GM12878 (cell line): ENCODE data around the gene TRPM6. TPM values are rescaled to one million over a fixed set of nuclear protein-coding genes. Genes with fewer than 3 reads are reported as not detected.

ENCODE experiments used
- ATAC-seq: fragments of 200-7000 bp; cut with Tn5 transposase; 3 replicates; pipeline ENCODE4 v1.9.1; 2020; ENCODE audit warnings: mild to moderate bottlenecking, moderate library complexity
- BruUV-seq: library from RNA; stranded (reverse); fragments of 400-500 nt; replicated peaks from 2 replicates; lab custom pipeline; 2021; lab: Mats Ljungman, UMichigan
- CTCF ChIA-PET: fragments of 300-600 bp; sonication (Branson Sonifier 250); formaldehyde crosslinking; extraction: SDS; loops from one replicate; lab custom pipeline; 2021; ENCODE audit warnings: inconsistent platforms; lab: Yijun Ruan, JAX
- POLR2A ChIA-PET: fragments of 350-600 bp; formaldehyde crosslinking; extraction: SDS; loops from one replicate; lab custom pipeline; 2021; ENCODE audit warnings: inconsistent platforms; lab: Charles Lee
- RAD21 ChIA-PET: fragments of 300-600 bp; sonication (Branson Sonifier 250); formaldehyde crosslinking; loops from one replicate; lab custom pipeline; 2023; ENCODE audit warnings: antibody characterized with exemption; ENCODE audit not compliant: unreplicated experiment; lab: Charles Lee
- SMC1A ChIA-PET: fragments of 300-600 bp; sonication (Branson Sonifier 250); formaldehyde crosslinking; loops from one replicate; lab custom pipeline; 2023; ENCODE audit not compliant: unreplicated experiment, uncharacterized antibody; lab: Charles Lee
- DNase-seq: peaks from one replicate; pipeline ENCODE4 v3.0.0-alpha.2; 2011; ENCODE audit warnings: low read depth, low spot score
- FAIRE-seq: peaks from 3 replicates; lab custom pipeline; 2011; peaks lifted over from hg19 to GRCh38; lab: Jason Lieb, UNC
- H2AFZ ChIP-seq: 2 replicates; pipeline ENCODE4 v1.6.0; 2011; ENCODE audit warnings: low read depth, low read length, control low read depth; ENCODE audit not compliant: control insufficient read depth
- H3K27ac ChIP-seq: 2 replicates; pipeline ENCODE4 v1.5.1; 2011; ENCODE audit warnings: control low read depth; ENCODE audit not compliant: control insufficient read depth, insufficient read depth
- H3K27me3 ChIP-seq, 2 experiments: replicated peaks in 1 of 2; 2 replicates each; pipeline versions ENCODE4 v1.6.0 to v1.6.1; 2011; ENCODE audit warnings: low read length in 1 of 2; ENCODE audit not compliant: control insufficient read depth in 2 of 2, insufficient read depth in 2 of 2
- H3K36me3 ChIP-seq, 2 experiments: 2 replicates each; pipeline ENCODE4 v1.5.1; 2011; ENCODE audit warnings: low read length in 1 of 2; ENCODE audit not compliant: control insufficient read depth in 2 of 2, insufficient read depth in 2 of 2
- H3K4me1 ChIP-seq: 2 replicates; pipeline ENCODE4 v1.6.1; 2011; ENCODE audit warnings: mild to moderate bottlenecking, low read length, moderate library complexity, mixed read lengths; ENCODE audit not compliant: control insufficient read depth, insufficient read depth
- H3K4me2 ChIP-seq: 2 replicates; pipeline ENCODE4 v1.6.0; 2011; ENCODE audit warnings: control low read depth; ENCODE audit not compliant: control insufficient read depth, insufficient read depth
- H3K4me3 ChIP-seq: fragments of 200-600 bp; sonication (generic); 2 replicates; pipeline ENCODE4 v1.5.1; 2016
- H3K79me2 ChIP-seq: 2 replicates; pipeline ENCODE4 v1.6.0; 2011; ENCODE audit warnings: low read length; ENCODE audit not compliant: control insufficient read depth, insufficient read depth
- H3K9ac ChIP-seq: 2 replicates; pipeline ENCODE4 v1.8.0; 2011; ENCODE audit warnings: low read length, control low read depth, mixed read lengths; ENCODE audit not compliant: control insufficient read depth, insufficient read depth
- H3K9me3 ChIP-seq: replicated peaks from 3 replicates; pipeline ENCODE4 v1.5.1; 2011; ENCODE audit warnings: mild to moderate bottlenecking, low read length; ENCODE audit not compliant: control insufficient read depth, insufficient read depth
- H4K20me1 ChIP-seq: 2 replicates; pipeline ENCODE4 v1.6.0; 2011; ENCODE audit not compliant: control insufficient read depth, insufficient read depth
- CBX3 ChIP-seq: fragments of 200-600 bp; sonication (generic); IDR thresholded peaks from 2 replicates; pipeline ENCODE4 v1.6.1; 2016; ENCODE audit warnings: low read depth, borderline replicate concordance
- CHD1 ChIP-seq: IDR thresholded peaks from 2 replicates; pipeline ENCODE4 v1.6.1; 2012; ENCODE audit warnings: low read depth, low read length, improper control_type of control experiment
- NFYA ChIP-seq: IDR thresholded peaks from 2 replicates; pipeline ENCODE4 v1.6.1; 2011; ENCODE audit warnings: low read depth, mild to moderate bottlenecking, low read length, improper control_type of control experiment, borderline replicate concordance
- PAX5 ChIP-seq: IDR thresholded peaks from 2 replicates; pipeline ENCODE4 v1.6.1; 2011; ENCODE audit warnings: low read depth, low read length, borderline replicate concordance
- RCOR1 ChIP-seq: conservative IDR thresholded peaks from 2 replicates; pipeline ENCODE4 v1.6.1; 2012; ENCODE audit warnings: low read depth, low read length, improper control_type of control experiment
- SUZ12 ChIP-seq: fragments of 200-600 bp; sonication (generic); IDR thresholded peaks from one replicate; pipeline ENCODE4 v1.6.1; 2018; ENCODE audit warnings: antibody characterized with exemption, mild to moderate bottlenecking; ENCODE audit not compliant: unreplicated experiment
- TCF12 ChIP-seq: IDR thresholded peaks from 2 replicates; pipeline ENCODE4 v1.6.1; 2011; ENCODE audit warnings: low read depth, mild to moderate bottlenecking, low read length
- TCF3 ChIP-seq: IDR thresholded peaks from 2 replicates; pipeline ENCODE4 v1.6.1; 2012; ENCODE audit warnings: low read depth, mild to moderate bottlenecking, low read length, borderline replicate concordance; ENCODE audit not compliant: insufficient read depth
- WGBS: methylation state at CpG from one replicate; pipeline ENCODE4 v1.1.6; 2016; ENCODE audit warnings: low lambda C conversion rate; ENCODE audit not compliant: insufficient replicate concordance, insufficient coverage; ENCODE audit errors: missing lambda C conversion rate; 5-methylcytosine and 5-hydroxymethylcytosine counted together
- in situ Hi-C: fragments of 300-500 bp; cut with MboI; formaldehyde crosslinking; loops from 9 replicates; pipeline ENCODE4 v1.14.3; 2018; ENCODE audit warnings: mixed read lengths
- intact Hi-C: fragments of 100-400 bp; cut with micrococcal nuclease; formaldehyde crosslinking; loops from one replicate; pipeline ENCODE4 v1.14.2; 2022; ENCODE audit not compliant: unreplicated experiment
- polyA plus RNA-seq, 11 experiments: library from polyadenylated mRNA; depleted of rRNA in 4 of 11; unstranded in 6 of 11; stranded (reverse) in 5 of 11; fragments of >200 nt; fragmentation: Nextera tagmentation in 4 of 11; fragmentation: Illumina TruSeq in 1 of 11; extraction: Ambion mirVana in 4 of 11; extraction: Trizol in 1 of 11; gene quantifications; 1 replicate in 1 of 11; 2 replicates in 10 of 11; pipeline versions ENCODE4 v1.2.1 to v1.2.3, GENCODE V29; 2011 to 2016; ENCODE audit warnings: inconsistent platforms in 2 of 11, missing spikeins in 2 of 11, low read depth in 1 of 11
- total RNA-seq, 4 experiments: library from RNA; depleted of rRNA in 3 of 4; stranded (reverse); fragments of >200 nt in 3 of 4; fragmentation: Illumina TruSeq in 1 of 4; extraction: Trizol in 1 of 4; gene quantifications; 2 replicates each; pipeline versions ENCODE4 v1.2.1 to v1.2.3, GENCODE V29; 2013 to 2021
- TF ChIP-seq, protein P1 (sequence below): fragments of 450-650 bp; IDR thresholded peaks from 2 replicates; pipeline ENCODE4 v1.6.1; 2017; ENCODE audit warnings: mild to moderate bottlenecking, moderate library complexity
- TF ChIP-seq, protein P2 (sequence below), 3 experiments: IDR thresholded peaks in 2 of 3; conservative IDR thresholded peaks in 1 of 3; 2 replicates each; pipeline ENCODE4 v1.5.1; 2011; ENCODE audit warnings: low read depth in 3 of 3, low read length in 3 of 3, mild to moderate bottlenecking in 3 of 3, control low read depth in 2 of 3, moderate library complexity in 2 of 3, inconsistent platforms in 1 of 3, mixed read lengths in 1 of 3; ENCODE audit not compliant: control insufficient read depth in 2 of 3, insufficient read depth in 1 of 3; ENCODE audit errors: extremely low read depth in 1 of 3

TRPM6 gene
- total and polyA plus RNA-seq, 10 of the 15 experiments (the other 5 are each of a cell fraction or from before 2014, with no cell fraction given): under 0.01 to 0.34 (median 0.05) TPM; not detected in 1

DNA sequence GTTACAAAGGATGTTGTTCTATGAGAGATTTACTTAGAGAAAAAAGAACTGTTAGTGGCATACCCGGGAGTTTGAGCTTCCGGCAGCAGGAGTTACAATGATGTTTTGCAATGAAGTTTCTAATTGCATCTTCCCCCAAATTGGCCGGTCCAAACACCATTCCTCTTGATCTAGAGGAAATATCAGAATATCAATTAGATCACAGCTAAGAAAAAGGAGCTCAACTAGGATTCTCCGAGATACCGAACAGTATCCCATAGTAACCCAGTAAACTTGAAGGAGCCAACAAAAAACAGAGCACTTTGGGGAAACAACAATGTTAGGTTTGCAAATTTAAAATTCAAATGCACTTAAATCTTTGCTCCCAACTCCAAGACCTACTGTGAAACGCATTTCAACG lies 159.5 kb downstream of the TRPM6 start:
- Histone ChIP-seq H3K27ac (no peak overlapping the region), H3K36me3 (no peaks in the 10 kb centered on the region), H3K9ac (no peak overlapping the region), H2AFZ (no peak overlapping the region), H3K4me1 (no peaks in the 10 kb centered on the region), H3K27me3 (peaks cover 0 to 1% of the 10 kb centered on the region in 2 experiments; a peak in 1 of 4 replicates)
- ChIA-PET SMC1A (no interaction called here), RAD21 (no interaction called here), CTCF (no interaction called here)
- in situ Hi-C loops (loop anchor here (25.0 kb wide), 1 partner anchor 1041 kb away; no protein-coding TSS in a partner anchor), intact Hi-C loops (no loop called here)
- WGBS: 46% methylated on average over 7 of the region's 7 CpGs
- TF ChIP-seq CHD1 (no peak), TCF12 (no peak), CBX3 (no peak), SUZ12 (no peak), TCF3 (no peak), NFYA (no peak), RCOR1 (no peak), PAX5 (no peak)
- TF ChIP-seq, protein P1, sequence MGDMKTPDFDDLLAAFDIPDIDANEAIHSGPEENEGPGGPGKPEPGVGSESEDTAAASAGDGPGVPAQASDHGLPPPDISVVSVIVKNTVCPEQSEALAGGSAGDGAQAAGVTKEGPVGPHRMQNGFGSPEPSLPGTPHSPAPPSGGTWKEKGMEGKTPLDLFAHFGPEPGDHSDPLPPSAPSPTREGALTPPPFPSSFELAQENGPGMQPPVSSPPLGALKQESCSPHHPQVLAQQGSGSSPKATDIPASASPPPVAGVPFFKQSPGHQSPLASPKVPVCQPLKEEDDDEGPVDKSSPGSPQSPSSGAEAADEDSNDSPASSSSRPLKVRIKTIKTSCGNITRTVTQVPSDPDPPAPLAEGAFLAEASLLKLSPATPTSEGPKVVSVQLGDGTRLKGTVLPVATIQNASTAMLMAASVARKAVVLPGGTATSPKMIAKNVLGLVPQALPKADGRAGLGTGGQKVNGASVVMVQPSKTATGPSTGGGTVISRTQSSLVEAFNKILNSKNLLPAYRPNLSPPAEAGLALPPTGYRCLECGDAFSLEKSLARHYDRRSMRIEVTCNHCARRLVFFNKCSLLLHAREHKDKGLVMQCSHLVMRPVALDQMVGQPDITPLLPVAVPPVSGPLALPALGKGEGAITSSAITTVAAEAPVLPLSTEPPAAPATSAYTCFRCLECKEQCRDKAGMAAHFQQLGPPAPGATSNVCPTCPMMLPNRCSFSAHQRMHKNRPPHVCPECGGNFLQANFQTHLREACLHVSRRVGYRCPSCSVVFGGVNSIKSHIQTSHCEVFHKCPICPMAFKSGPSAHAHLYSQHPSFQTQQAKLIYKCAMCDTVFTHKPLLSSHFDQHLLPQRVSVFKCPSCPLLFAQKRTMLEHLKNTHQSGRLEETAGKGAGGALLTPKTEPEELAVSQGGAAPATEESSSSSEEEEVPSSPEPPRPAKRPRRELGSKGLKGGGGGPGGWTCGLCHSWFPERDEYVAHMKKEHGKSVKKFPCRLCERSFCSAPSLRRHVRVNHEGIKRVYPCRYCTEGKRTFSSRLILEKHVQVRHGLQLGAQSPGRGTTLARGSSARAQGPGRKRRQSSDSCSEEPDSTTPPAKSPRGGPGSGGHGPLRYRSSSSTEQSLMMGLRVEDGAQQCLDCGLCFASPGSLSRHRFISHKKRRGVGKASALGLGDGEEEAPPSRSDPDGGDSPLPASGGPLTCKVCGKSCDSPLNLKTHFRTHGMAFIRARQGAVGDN: no peak
- TF ChIP-seq, protein P2, sequence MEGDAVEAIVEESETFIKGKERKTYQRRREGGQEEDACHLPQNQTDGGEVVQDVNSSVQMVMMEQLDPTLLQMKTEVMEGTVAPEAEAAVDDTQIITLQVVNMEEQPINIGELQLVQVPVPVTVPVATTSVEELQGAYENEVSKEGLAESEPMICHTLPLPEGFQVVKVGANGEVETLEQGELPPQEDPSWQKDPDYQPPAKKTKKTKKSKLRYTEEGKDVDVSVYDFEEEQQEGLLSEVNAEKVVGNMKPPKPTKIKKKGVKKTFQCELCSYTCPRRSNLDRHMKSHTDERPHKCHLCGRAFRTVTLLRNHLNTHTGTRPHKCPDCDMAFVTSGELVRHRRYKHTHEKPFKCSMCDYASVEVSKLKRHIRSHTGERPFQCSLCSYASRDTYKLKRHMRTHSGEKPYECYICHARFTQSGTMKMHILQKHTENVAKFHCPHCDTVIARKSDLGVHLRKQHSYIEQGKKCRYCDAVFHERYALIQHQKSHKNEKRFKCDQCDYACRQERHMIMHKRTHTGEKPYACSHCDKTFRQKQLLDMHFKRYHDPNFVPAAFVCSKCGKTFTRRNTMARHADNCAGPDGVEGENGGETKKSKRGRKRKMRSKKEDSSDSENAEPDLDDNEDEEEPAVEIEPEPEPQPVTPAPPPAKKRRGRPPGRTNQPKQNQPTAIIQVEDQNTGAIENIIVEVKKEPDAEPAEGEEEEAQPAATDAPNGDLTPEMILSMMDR (IDR thresholded peaks at IDR 0.05 in 2 of 3, conservative IDR thresholded peaks at IDR 0.05 in 1 of 3; ENCODE audit: control insufficient read depth in 2 of 3, extremely low read depth in 1 of 3, insufficient read depth in 1 of 3, low read depth in 3 of 3, low read length in 3 of 3): no peak
- TF ChIP-seq, all 136 proteins: peak for 0
- ATAC-seq (no peak), DNase-seq (no peak), FAIRE-seq (no peak)
- no peaks in the 10 kb centered on the region for H3K9me3 ChIP-seq
- H3K79me2 ChIP-seq: no peaks in the 10 kb centered on the region
- no TSS peak for BruUV-seq
- no peak overlapping the region for H3K4me3 ChIP-seq
- no peaks in the 10 kb centered on the region for H4K20me1 ChIP-seq
- POLR2A ChIA-PET: no interaction called here
- H3K4me2 ChIP-seq: no peak overlapping the region
